Ovary (tissue), 9 donors: ENCODE data around the gene OSBPL2. TPM values are rescaled to one million over a fixed set of nuclear protein-coding genes. Genes with fewer than 3 reads are reported as not detected.

Experiments
- DNase-seq, 5 donors: peaks; one replicate each; pipeline ENCODE4 v3.0.0-alpha.2; 2019 to 2020
- H3K27ac ChIP-seq, 2 donors: fragments of 200-600 bp; one replicate each; pipeline versions ENCODE4 v1.5.1 to v1.8.0; 2019 to 2022
- H3K27me3 ChIP-seq: fragments of 200-600 bp; one replicate; pipeline ENCODE4 v1.8.0; 2022
- H3K36me3 ChIP-seq: fragments of 200-600 bp; sonication (generic); one replicate; pipeline ENCODE4 v1.5.1; 2019
- H3K4me1 ChIP-seq: one replicate; pipeline ENCODE4 v1.8.1; 2013; ENCODE audit warnings: mild to moderate bottlenecking, moderate library complexity; ENCODE audit not compliant: insufficient read depth
- H3K4me3 ChIP-seq: fragments of 200-600 bp; sonication (generic); one replicate; pipeline ENCODE4 v1.5.1; 2017
- H3K9me3 ChIP-seq, 2 donors: fragments of 200-600 bp in 1 of 2; sonication (generic) in 1 of 2; one replicate each; pipeline versions ENCODE4 v1.5.1 to v1.8.1; 2013 to 2019; ENCODE audit warnings: mild to moderate bottlenecking in 1 of 2, moderate library complexity in 1 of 2
- EP300 ChIP-seq: sonication (generic); formaldehyde crosslinking; IDR thresholded peaks from one replicate; pipeline ENCODE4 v1.6.1; 2017; ENCODE audit warnings: antibody characterized with exemption
- POLR2A ChIP-seq: fragments of 450-650 bp; IDR thresholded peaks from one replicate; pipeline ENCODE4 v1.6.1; 2017; ENCODE audit warnings: antibody characterized with exemption, mild to moderate bottlenecking, moderate library complexity
- WGBS, 3 donors: extraction: QIAGEN DNeasy Blood & Tissue Kit in 1 of 3; methylation state at CpG; one replicate each; pipeline versions ENCODE4 v1.1.5 to v1.1.7; 2013 to 2017; 5-methylcytosine and 5-hydroxymethylcytosine counted together
- intact Hi-C, 4 donors: fragments of 100-400 bp; cut with DNase I; formaldehyde crosslinking; loops; one replicate each; pipeline versions ENCODE4 v1.11.0 to v1.15.1; 2022 to 2023
- polyA plus RNA-seq, 2 donors: library from polyadenylated mRNA; stranded (reverse); fragments of 200-250 nt in 1 of 2; fragments of 350-450 nt in 1 of 2; fragmentation: Illumina TruSeq in 1 of 2; extraction: RNeasy Lipid Tissue Mini Kit (QIAGEN cat#74804) in 1 of 2; gene quantifications; one replicate each; pipeline ENCODE4 v1.2.3, GENCODE V29; 2013 to 2014
- total RNA-seq, 7 donors: library from RNA; depleted of rRNA in 2 of 7; stranded (reverse); fragments of >200 nt in 2 of 7; fragmentation: NEBNext Ultra II Directional in 3 of 7; extraction: Animal tissue kit (Norgen Biotek cat#: 25700) in 3 of 7; gene quantifications; one replicate each; pipeline versions ENCODE4 v1.1.0 to v1.2.4, GENCODE V29; 2016 to 2023
- TF ChIP-seq, protein P1 (sequence below), 3 donors: fragments of 450-650 bp in 2 of 3; fragments of 200-600 bp in 1 of 3; IDR thresholded peaks; one replicate each; pipeline versions ENCODE4 v1.5.1 to v1.8.0; 2016 to 2022; ENCODE audit warnings: antibody characterized with exemption in 3 of 3, mild to moderate bottlenecking in 1 of 3
- donor health status: DM: no; HTN: no; CAD: no; lungs with moderate emphysema.
- donor health status: DM: no; HTN: no; CAD: no.
- donor health status: Bipolar disorder and iron deficiency.
- donor health status: DM: yes; HTN: yes; CAD: no.
- donor health status: DM: no; HTN: no; CAD: no.
- donor health status: DM: yes; HTN: yes; CAD: no.

OSBPL2 gene
- total and polyA plus RNA-seq, 9 donors: 14.2 to 42.2 (median 34.4) TPM

- H3K27me3 ChIP-seq: no peaks in the 10 kb centered on the region
- WGBS, 3 donors: 66 to 79% (median 70%) methylated on average over 11 of the region's 11 CpGs
- TF ChIP-seq EP300 (no peak), POLR2A (no peak)
- TF ChIP-seq, protein P1, sequence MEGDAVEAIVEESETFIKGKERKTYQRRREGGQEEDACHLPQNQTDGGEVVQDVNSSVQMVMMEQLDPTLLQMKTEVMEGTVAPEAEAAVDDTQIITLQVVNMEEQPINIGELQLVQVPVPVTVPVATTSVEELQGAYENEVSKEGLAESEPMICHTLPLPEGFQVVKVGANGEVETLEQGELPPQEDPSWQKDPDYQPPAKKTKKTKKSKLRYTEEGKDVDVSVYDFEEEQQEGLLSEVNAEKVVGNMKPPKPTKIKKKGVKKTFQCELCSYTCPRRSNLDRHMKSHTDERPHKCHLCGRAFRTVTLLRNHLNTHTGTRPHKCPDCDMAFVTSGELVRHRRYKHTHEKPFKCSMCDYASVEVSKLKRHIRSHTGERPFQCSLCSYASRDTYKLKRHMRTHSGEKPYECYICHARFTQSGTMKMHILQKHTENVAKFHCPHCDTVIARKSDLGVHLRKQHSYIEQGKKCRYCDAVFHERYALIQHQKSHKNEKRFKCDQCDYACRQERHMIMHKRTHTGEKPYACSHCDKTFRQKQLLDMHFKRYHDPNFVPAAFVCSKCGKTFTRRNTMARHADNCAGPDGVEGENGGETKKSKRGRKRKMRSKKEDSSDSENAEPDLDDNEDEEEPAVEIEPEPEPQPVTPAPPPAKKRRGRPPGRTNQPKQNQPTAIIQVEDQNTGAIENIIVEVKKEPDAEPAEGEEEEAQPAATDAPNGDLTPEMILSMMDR (IDR thresholded peaks at IDR 0.05): no peak
- DNase-seq: peak in 1 of 5 donors; percentile 37
- no peaks in the 10 kb centered on the region for H3K36me3 ChIP-seq
- H3K4me3 ChIP-seq: no peak overlapping the region
- H3K27ac ChIP-seq: no peak overlapping the region
- no peaks in the 10 kb centered on the region for H3K9me3 ChIP-seq
- H3K4me1 ChIP-seq: peaks cover 11% of the 10 kb centered on the region
- intact Hi-C loops: loop anchor here in 3 of 4 donors (2.0 to 10.0 kb wide), 6 partner anchors 64 to 492 kb away; partner anchors contain the start of gene LAMA5 (in 1 of the 3)
These were observed 62.0 kb downstream of the OSBPL2 start for GRCh38 chr20:62300319-62300718.

GRCh38 chr20:62301111-62301668 is 62.9 kb downstream of the OSBPL2 start:
- Histone ChIP-seq H3K4me3 (no peak overlapping the region), H3K9me3 (no peaks in the 10 kb centered on the region), H3K27ac (no peak overlapping the region), H3K4me1 (peaks cover 11% of the 10 kb centered on the region), H3K27me3 (no peaks in the 10 kb centered on the region), H3K36me3 (no peaks in the 10 kb centered on the region)
- TF ChIP-seq POLR2A: no peak
- TF ChIP-seq, protein P1 (IDR thresholded peaks at IDR 0.05): no peak
- intact Hi-C loops: loop anchor here in 3 of 4 donors (2.0 to 10.0 kb wide), 6 partner anchors 64 to 491 kb away; partner anchors contain the start of gene LAMA5 (in 1 of the 3)
- peak in 1 of 5 donors; percentile 39 for DNase-seq
- WGBS, 3 donors: 83 to 87% (median 83%) methylated on average over 11 of the region's 11 CpGs

- Histone ChIP-seq H3K4me3 (peak overlapping the region; percentile 88), H3K4me1 (peaks cover 11% of the 10 kb centered on the region), H3K9me3 (no peaks in the 10 kb centered on the region), H3K27me3 (no peaks in the 10 kb centered on the region), H3K27ac (peak overlapping the region; percentile 88 to 98), H3K36me3 (no peaks in the 10 kb centered on the region)
- intact Hi-C loops: loop anchor here (2.0 to 10.0 kb wide), 7 partner anchors 63 to 490 kb away; partner anchors contain the start of gene LAMA5 (in 1 of the 4)
- DNase-seq: peak; percentile 81 to 90 (median 85)
- peak; percentile 27 for TF ChIP-seq POLR2A
- TF ChIP-seq EP300: no peak
- TF ChIP-seq, protein P1 (IDR thresholded peaks at IDR 0.05): peak in 2 of 3 donors; percentile 86 to 91
- WGBS, 3 donors: 3 to 4% (median 3%) methylated on average over 24 of the region's 24 CpGs
These were observed 63.5 kb downstream of the OSBPL2 start for GRCh38 chr20:62301773-62302340.

DNA sequence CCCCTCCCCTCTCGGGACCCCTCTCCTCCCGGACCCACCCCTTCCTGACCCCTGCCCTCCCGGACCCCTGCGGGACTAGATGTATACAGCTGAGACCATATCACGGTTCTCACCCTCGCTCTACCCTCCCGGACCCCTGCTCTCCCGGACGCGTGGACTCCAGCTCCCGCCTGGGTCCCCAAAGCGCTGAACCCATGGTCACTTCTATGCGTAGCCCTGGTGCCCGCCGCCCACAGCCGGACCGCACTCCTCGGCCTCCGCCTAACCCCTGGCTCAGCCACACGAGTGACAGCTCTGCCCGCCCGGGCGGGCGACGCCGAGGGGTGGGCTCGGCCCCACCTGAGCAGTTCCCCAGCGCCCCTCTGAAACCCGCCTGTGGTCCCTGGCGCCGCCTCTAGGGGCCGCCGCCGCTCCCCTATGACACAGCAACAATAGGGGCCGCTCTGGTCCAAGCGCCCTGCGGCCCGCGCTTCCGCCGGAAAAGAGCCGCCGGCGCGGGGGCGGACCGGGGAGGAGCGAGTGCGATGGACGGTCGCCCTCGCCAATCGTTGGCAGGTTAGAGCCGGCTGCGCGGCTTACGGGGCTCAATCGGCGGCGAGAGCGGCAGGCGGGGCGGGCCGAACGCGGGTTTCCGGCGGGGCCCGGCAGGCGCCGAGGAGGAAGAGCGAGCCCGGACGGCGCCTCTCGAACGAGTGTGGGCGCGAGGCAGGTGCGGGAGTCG is 64.2 kb downstream of the OSBPL2 start, which contains the start of gene ADRM1:
ADRM1 (plus strand) TSS at position 657 of the 721 bp plus-strand sequence. CDS start 572 bp downstream, outside the sequence.
- H3K27ac ChIP-seq: peak within 1 kb of the TSS; percentile 88 to 98
- peak within 1 kb of the TSS; percentile 88 for H3K4me3 ChIP-seq
- no peaks in the 10 kb centered on the region for H3K36me3 ChIP-seq
- intact Hi-C loops: loop anchor here (2.0 to 10.0 kb wide), 6 partner anchors 62 to 490 kb away; partner anchors contain the start of gene LAMA5 (in 1 of the 4)
- H3K4me1 ChIP-seq: peaks cover 11% of the 10 kb centered on the region
- H3K9me3 ChIP-seq: no peaks in the 10 kb centered on the region
- WGBS, 3 donors: 0 to 1% (median 1%) methylated on average over 58 to 81 of the region's 81 CpGs
- TF ChIP-seq POLR2A (peak; percentile 37), EP300 (no peak)
- TF ChIP-seq, protein P1 (IDR thresholded peaks at IDR 0.05): peak; percentile 87 to 99 (median 98)
- DNase-seq: peak; percentile 94 to 98 (median 95)
- no peaks in the 10 kb centered on the region for H3K27me3 ChIP-seq
